ENCODE data around the gene PPFIA3.

GRCh38 chr19:49126575-49126974, 7.2 kb downstream of the PPFIA3 start:
- TF ChIP-seq CTCF (IDR thresholded peaks at IDR 0.05; ENCODE audit: low read depth, low read length) (no peak), POLR2A (IDR thresholded peaks at IDR 0.05; ENCODE audit: extremely low read depth, insufficient read length) (no peak)
- TF ChIP-seq, protein P1, sequence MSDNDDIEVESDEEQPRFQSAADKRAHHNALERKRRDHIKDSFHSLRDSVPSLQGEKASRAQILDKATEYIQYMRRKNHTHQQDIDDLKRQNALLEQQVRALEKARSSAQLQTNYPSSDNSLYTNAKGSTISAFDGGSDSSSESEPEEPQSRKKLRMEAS (IDR thresholded peaks at IDR 0.05; ENCODE audit: low read depth, low read length), result no peak

All from NB4 (cell line).